NCI-H1694 treated with DMSO at 0.1 percent for 48 hours (cell line): ENCODE data around the gene SELP.
"Not testable (repeated sequence)": the region's sequence is repeated elsewhere in the genome, so short reads cannot be mapped to it uniquely, and the experiment has no call there.

ENCODE experiments used
- DNase-seq: peaks from one replicate; lab custom pipeline; 2025; lab: John Stamatoyannopoulos, UW

Gene SELP

GRCh38 chr1:169630006-169630405 lies at the start of gene SELP:
Gene SELP, minus strand, starts transcription at chr1:169630124. Its CDS starts 50 bp downstream, at chr1:169630074.
- DNase-seq = no peak

GRCh38 chr1:169679692-169680091 lies 49.8 kb upstream of the SELP start:
- DNase-seq = no peak

GRCh38 chr1:169676001-169676400 lies 46.1 kb upstream of the SELP start:
- DNase-seq = no peak

- no peak for DNase-seq
Measured at GRCh38 chr1:169670836-169671235, 40.9 kb upstream of the SELP start.

- not testable (repeated sequence) for DNase-seq
Measured at GRCh38 chr1:169670244-169670643, 40.3 kb upstream of the SELP start.

- not testable (repeated sequence) for DNase-seq
Measured at GRCh38 chr1:169667699-169668596, 38.0 kb upstream of the SELP start.

- DNase-seq = not testable (repeated sequence)
Measured at GRCh38 chr1:169667227-169667639, 37.3 kb upstream of the SELP start.

GRCh38 chr1:169662680-169663079 lies 32.8 kb upstream of the SELP start:
- DNase-seq = not testable (repeated sequence)

GRCh38 chr1:169661066-169661465 lies 31.1 kb upstream of the SELP start:
- DNase-seq = not testable (repeated sequence)

GRCh38 chr1:169658777-169659176 lies 28.9 kb upstream of the SELP start:
- DNase-seq = not testable (repeated sequence)

- DNase-seq = no peak
Measured at GRCh38 chr1:169653873-169654272, 23.9 kb upstream of the SELP start.

- no peak for DNase-seq
Measured at GRCh38 chr1:169651035-169651434, 21.1 kb upstream of the SELP start.

- no peak for DNase-seq
Measured at GRCh38 chr1:169650551-169650950, 20.6 kb upstream of the SELP start.

GRCh38 chr1:169648709-169649108 lies 18.8 kb upstream of the SELP start:
- no peak for DNase-seq

GRCh38 chr1:169648187-169648586 lies 18.3 kb upstream of the SELP start:
- no peak for DNase-seq

- no peak for DNase-seq
Measured at GRCh38 chr1:169647512-169647911, 17.6 kb upstream of the SELP start.

GRCh38 chr1:169644297-169644696 lies 14.4 kb upstream of the SELP start:
- DNase-seq = no peak

GRCh38 chr1:169634877-169635276 lies 5.0 kb upstream of the SELP start:
- no peak for DNase-seq

- DNase-seq = no peak
Measured at GRCh38 chr1:169634145-169634544, 4.2 kb upstream of the SELP start.

GRCh38 chr1:169631249-169631648 lies 1.3 kb upstream of the SELP start:
- DNase-seq = no peak

- no peak for DNase-seq
Measured at GRCh38 chr1:169624912-169625311, 5.0 kb downstream of the SELP start.

- DNase-seq = no peak
Measured at GRCh38 chr1:169624122-169624521, 5.8 kb downstream of the SELP start.

GRCh38 chr1:169623132-169623926 lies 6.6 kb downstream of the SELP start:
- no peak for DNase-seq
